Anterior cingulate cortex (tissue), 58 donors: ENCODE results near the gene XPR1.
A peak's percentile ranks its signal among the peaks of the same experiment; 100 is the strongest.
"Not testable (repeated sequence)": the region's sequence is repeated elsewhere in the genome, so short reads cannot be mapped to it uniquely, and the experiment has no call there.

Experiments
- DNase-seq, 58 donors: peaks; one replicate each; lab custom pipeline; 2025; lab: John Stamatoyannopoulos, UW

XPR1 gene

DNA sequence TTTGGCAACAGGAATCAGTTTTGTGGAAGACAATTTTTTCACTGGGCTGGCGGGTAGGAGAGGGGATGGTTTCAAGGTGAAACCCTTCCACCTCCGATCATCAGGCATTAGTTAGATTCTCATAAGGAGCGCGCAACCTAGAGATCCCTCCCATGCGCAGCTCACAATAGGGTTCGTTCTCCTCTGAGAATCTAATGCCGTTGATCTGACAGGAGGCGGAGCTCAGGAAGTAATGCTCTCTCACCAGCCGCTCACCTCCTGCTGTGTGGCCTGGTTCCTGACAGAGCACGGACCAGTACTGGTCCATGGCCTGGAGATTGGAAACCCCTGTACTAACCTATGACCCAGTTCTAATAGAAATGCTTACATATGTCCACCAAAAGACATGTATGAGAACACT lies 184.3 kb downstream of the XPR1 start:
- no peak for DNase-seq

DNA sequence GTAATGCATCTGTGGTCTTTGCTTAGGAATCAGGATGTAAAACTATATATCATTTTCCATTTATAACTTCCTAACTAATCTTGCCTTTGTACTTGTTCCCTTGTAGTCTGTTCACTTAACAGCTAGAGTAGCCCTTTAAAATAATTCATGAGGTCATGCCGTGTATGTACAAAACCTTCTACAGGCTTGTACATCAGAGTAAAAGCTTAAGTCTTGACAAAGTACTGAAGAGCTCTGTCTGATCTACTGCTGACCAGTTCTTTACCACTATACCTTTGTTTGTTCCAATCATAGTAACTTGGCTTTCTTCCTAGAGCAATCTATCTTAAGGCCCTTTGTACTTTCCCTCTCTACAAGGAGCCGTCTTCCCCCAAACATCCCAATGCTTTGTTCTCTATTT lies 190.1 kb downstream of the XPR1 start:
- DNase-seq, result no peak

DNA sequence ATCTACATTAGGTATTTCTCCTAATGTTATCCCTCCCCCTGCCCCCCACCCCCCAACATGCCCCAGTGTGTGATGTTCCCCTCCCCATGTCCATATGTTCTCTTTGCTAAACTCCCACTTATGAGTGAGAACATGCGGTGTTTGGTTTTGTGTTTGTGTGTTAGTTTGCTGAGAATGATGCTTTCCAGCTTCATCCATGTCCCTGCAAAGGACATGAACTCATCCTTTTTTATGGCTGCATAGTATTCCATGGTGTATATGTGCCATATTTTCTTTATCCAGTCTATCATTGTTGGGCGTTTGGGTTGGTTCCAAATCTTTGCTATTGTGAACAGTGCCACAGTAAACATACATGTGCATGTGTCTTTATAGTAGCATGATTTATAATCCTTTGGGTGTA lies 199.7 kb downstream of the XPR1 start:
- not testable (repeated sequence) for DNase-seq

DNA sequence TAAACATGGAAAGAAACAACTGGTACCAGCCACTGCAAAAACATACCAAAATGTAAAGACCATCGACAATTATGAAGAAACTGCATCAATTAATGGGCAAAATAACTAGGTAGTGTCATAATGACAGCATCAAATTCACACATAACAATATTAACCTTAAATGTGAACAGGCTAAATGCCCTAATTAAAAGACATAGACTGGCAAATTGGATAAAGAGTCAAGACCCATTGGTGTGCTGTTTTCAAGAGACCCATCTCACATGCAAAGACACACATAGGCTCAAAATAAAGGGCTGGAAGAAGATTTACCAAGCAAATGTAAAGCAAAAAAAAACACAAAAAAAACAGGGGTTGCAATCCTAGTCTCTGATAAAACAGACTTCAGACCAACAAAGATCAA lies 201.4 kb downstream of the XPR1 start:
- DNase-seq, result not testable (repeated sequence)

DNA sequence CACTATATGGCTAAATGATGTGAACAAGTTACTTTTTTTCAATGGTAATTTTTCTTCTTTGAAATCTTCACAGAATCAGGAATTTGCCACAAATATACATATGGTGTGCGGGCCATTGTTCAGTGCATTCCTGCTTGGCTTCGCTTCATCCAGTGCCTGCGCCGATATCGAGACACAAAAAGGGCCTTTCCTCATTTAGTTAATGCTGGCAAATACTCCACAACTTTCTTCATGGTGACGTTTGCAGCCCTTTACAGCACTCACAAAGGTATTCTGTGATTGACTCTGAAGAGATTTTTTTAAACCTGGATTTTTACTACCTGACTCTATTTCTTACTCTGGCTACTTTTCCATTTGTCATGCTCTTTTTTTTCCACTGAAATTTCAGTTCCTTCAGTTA lies 204.6 kb downstream of the XPR1 start:
- no peak for DNase-seq

DNA sequence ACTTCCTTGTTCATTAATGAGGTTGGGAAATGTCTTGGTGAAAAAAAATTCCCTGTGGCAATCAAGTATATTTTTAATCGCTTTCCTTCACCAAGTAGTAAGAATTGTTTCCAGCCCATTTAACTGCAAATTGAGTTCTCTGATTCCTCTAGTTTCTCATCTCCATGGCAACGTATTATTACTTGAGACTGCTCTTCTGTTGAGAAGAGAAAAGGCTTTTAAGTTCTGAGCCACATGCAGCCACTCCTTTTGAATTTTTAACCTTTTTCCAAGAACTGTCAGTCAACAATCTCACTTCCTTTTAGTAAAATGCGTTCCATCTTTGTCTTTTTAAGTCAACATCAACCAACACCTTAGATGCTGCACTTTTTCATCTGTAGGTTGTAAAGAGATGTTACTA lies 205.2 kb downstream of the XPR1 start:
- no peak for DNase-seq

DNA sequence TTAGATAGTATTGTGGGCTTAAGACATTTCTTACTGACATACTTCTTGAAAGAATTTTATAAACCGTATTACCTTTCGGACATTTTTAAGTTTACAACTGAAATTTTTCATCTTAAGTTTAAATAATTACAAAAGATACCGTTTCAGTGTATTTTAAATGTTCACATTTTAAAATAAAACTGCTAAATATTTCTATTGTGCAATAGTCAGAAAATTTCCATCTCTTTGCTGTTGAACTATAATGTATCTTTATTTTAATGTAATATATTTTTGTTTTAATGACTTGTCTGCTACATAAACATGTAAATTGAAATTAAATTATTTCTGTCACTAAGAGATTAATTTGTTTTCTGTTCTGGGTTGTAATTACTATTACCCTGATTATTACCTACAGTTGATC lies 206.7 kb downstream of the XPR1 start:
- no peak for DNase-seq

DNA sequence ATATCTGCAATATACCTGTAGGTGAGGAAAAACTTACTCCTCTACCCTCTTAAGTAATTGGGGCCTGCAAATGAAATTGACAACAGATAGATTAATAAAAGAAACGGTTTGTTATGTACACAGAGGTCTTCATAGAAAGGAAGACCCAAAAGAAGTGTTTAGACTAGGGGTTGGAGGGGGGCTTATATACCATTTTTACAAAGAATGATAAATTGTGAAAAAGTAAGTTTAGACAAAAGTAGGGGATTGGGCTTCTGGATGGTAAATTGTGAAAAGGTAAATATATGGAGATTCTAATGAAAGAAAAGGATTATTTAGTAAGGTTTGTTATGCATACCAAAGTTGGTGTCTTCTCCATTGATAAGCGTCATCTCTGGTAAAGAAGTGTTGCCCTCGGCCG lies 207.7 kb downstream of the XPR1 start:
- DNase-seq, result no peak

DNA sequence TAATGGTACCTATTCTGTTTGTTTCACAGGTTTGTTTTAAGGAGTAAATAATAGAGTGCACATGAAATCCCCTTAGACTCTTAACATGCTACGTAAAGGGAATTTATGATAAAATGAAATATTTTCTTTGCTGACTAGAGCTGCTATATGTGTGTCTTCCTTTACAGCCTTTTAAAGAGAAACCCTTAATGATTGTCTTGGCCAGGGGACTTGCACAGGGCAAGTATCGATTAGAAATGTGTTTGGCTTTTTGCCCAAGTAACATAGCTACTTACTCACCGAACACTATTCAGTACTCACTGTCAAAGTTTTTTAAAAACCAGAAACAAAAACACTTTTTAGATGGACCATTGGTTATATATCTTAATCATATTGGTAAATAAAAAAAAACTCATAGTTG lies 209.6 kb downstream of the XPR1 start:
- DNase-seq, result no peak

DNA sequence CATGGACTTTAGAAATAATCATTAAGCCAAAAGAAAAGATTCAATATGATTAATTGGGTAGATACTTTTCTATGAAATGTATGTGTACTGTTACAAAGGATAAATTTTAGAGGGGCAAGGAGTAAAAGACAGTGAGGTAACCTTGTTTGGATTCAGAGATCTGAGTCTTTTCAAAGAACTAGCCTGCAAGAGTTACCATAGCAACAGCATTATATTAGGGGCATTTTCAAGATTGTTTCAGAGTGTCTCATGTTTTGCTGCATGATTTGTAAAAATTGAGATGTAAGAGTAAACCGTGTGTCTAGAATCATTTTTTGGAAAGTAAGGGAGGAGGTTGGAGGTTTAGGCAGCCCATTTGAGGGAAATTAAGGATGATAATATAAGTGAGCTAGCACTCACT lies 210.2 kb downstream of the XPR1 start:
- no peak for DNase-seq

DNA sequence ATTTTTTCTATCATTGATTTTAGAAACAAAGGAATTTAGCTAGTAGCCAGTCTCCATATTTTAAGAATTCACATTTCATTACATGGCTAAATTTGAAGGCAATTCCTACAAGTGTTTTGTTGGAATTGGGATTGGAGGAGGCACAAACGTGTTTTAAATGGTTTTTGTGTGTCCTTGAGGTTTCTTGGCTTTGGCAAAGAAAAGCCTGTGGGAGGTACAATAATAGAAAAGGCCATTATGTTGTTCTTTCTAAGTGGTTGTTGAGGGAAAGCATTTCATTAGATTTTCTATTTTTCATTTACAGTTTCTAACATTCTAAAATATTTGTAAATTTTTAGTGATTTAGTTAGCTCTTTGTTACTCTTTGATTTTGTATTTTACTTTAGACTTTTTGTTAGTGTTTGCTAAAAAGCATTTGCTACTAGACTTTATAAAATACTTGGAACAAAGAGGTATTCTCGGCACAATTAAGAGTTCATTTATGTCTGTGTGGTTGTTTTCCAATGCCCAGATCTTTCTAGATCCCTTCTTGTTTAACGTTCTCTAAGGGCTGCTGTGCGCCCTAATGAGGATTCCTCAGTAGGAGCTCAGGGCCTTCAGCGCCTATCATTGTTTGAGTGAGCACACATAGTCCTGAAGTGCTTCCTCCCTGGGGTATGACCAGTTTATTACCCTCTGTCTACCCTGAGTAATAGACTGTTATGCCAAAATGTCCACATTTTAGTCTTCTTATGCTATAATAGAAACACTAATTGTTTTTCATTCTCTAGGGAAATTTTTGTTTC lies 210.9 kb downstream of the XPR1 start:
- DNase-seq, result peak in 24 of 58 donors; percentile 0 to 56 (median 6)

DNA sequence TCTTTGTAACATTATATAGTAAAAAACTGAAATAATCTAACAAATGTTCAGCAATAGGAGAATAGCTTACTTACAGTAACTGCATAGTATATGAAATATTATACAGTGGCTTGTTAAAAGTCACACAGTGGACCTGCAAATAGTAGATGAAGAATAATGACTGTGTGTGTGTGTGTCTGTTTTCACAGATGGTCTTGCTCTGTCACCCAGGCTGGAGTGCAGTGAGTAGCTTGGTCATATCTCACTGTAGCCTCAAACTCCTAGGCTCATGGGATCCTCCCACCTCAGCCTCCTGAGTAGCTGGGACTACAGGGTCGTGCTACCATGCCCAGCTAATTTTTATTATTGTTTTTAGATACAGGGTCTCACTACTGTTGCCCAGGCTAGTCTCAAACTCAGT lies 213.5 kb downstream of the XPR1 start:
- no peak for DNase-seq

DNA sequence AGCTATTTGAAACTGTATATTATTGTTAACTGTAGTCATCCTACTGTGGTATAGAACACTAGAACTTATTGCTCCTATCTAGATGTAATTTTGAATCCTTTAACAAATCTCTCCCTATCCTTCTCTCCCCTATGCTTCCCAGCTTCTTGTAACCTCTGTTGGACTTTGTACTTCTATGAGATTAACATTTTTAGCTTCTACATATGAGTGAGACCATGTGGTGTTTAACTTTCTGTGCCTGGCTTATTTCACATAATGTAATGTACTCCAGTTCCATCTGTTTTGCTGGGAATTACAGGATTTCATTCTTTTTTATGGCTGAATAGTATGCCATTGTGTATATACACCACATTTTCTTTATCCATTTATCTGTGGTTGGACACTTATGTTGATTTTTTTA lies 216.4 kb downstream of the XPR1 start:
- no peak for DNase-seq

DNA sequence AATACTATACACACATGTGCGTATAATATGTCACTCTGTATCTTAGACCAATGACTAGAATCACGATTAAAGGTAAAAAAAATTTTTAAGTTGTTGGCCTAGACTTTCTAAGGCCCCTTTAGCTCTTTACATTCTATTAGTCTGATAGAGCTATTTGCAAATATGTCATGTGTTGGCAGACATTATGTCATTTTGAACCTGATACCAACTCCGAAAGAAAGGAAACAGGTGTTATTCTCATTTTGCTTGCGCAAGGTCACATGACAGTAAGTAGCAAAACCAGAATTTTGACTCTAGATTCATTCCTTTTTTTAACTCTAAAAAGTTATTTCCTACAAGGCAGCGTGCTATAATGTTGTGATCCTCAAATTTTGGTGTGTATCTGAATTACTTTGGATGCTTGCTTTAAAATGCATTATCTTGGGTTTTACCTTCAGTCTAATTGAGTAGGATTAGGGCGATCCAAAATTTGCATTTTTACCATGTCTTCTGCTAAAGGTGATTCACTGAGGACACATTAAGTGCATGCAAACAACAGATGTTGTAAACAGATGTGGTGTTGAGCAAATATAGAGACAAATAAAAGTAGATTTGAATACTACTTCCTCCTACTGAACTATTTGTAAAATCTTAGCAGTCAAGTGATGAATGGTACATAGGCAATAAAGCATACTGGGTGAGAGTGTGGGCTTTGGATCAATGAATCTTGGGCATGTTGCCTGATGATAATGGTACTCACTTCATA lies 217.4 kb downstream of the XPR1 start:
- DNase-seq, result no peak

DNA sequence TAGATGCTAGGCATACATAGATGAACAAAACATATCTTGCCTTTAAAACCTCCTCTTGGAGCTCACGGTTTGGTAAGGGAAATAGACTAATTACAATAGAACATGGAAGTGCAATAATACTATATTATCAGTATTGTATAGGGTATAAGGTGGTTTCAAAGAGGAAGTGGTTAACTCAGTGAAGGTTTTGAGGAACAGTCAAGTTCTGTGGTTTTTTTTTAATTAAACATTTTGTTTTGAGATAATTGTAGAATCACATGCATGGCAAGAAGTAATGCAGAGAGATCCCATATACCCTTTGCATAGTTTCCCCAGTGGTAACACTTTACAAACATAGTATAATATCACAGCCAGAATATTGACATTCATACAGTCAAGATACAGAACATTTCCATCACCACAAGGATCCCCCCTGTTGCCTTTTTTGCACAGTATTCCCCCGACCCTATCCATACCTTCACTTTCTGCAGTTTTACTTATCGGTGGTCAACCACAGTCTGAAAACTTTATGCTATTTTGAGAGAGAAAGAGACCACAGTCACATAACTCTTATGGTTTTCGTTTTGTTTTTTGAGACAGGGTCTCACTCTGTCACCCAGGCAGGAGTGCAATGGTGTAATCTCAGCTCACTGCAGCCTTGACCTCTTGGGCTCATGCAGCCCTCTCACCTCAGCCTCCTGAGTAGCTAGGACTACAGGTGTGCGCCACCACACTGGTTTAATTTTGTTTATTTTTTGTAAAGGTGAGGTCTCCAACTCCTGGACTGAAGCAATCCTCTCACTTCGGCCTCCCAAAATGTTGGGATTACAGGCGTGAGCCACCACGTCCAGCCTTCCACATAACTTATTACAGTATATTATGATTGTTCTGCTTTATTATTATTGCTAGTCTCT lies 220.4 kb downstream of the XPR1 start:
- DNase-seq, result no peak

DNA sequence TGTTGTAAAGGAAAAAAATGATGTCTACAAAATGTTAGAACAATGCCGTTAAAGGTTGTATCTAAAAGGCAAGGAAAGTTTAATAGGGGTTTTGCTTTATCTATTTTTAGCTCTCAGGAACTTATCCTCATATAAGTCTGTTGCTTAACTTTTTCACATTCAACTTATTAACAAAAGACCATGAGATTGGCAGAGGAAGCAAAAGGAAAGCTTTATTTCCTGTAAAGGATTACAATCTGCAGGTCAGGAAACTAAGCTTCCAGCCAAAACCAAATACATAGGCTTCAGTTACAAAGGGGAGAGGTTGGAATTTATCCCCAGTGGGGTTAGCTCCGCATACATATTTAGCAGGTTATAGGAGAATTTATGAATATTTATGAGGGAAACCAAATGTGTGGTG lies 222.2 kb downstream of the XPR1 start:
- no peak for DNase-seq

DNA sequence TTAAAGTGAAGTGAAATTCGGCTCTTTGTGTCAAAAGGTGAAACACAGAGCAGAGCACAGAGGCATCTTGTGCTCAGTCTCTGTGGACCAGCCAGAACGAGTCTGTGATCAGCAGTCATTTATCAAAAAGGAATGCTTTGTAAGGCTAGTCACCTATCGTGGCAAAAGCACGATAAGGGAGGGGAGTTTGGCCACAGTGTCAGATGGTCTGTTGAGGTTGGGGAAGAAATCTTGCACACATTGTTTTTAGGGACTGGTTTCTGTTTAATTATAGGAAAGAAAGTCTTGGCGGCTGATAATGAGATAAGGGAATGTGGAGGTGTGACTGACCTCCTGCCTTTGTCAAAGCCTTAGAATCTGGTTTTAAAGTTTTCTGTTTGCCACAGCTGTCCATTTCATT lies 222.6 kb downstream of the XPR1 start:
- DNase-seq, result no peak

DNA sequence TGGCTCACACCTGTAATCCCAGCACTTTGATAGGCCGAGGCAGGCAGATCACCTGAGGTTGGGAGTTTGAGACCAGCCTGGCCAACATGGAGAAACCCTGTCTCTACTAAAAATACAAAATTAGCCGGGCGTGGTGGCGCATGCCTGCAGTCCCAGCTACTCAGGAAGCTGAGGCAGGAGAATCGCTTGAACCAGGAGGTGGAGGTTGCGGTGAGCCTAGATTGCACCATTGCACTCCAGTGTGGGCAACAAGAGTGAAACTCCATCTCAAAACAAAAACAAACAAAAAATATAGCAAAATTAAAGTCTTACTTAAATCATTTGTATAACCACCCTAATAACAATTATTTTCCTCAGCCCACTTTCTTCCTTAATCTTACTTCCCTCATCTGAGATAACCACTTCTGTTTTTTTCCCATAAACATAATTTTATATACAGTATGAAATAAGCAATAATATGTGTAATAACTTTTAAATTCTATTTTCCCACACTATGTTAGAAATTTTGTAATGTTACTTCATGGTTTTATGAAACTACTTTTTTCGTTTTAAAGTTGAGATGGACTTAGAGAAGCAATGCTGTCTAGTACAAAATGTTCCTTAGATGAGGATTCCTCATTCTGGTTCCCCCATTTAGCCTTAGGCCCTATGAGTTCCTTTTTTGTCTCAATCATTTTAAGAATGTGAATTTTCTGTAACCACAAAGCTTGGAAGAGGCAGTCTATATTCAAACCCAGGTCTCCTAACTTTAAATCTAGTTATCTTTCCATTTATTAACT lies 226.3 kb downstream of the XPR1 start:
- DNase-seq, result not testable (repeated sequence)

DNA sequence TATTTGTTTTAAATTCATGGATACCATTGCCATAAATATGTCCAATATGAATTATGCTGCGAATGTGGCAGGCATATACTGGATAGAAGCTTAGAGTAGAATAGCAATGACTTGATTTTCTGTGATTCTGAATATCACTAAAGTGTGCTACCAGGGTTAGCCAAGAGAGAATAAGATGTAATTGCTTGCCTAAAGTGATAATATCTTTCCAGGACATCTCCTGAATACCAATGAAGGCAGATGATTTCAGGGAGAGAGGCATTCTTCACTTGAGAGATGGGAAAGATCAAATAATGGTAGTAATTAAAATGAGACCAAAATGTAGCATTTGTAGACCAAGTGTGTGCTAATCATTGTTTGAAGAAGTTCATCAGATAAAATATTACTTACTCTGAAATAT lies 227.5 kb downstream of the XPR1 start:
- no peak for DNase-seq

DNA sequence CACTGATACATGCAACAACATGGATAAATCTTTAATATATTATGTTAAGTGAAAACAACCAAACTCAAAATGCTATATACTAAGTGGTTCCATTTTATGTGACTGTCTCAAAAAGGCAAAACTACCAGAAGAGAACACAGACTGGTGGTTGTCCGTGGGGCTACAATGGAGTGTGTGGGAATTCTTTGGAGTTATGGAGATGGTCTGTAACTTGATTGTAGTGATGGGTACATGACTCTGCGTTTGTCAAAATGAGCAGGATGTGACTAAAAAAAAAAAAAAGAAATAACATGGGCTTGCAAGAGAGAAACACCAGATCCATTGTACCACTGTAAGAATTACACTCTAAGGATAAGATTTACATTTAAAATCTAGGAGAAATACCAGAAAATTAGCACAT lies 228.7 kb downstream of the XPR1 start:
- no peak for DNase-seq
